Epithelial cell of esophagus (primary cell): ENCODE data around the gene TRAPPC1.

Experiments used
- DNase-seq: peaks from one replicate; pipeline ENCODE4 v3.0.0; 2010; ENCODE audit warnings: low read depth
- H3K4me3 ChIP-seq: 2 replicates; pipeline ENCODE4 v1.5.1; 2011; ENCODE audit warnings: mild to moderate bottlenecking, low read length, control low read depth
- TF ChIP-seq, protein P1 (sequence below): IDR thresholded peaks from 2 replicates; pipeline ENCODE4 v1.5.1; 2011; ENCODE audit warnings: low read depth, mild to moderate bottlenecking, low read length, control low read depth, inconsistent platforms; ENCODE audit not compliant: insufficient read depth; ENCODE audit errors: missing control alignments

Gene TRAPPC1, protein sequence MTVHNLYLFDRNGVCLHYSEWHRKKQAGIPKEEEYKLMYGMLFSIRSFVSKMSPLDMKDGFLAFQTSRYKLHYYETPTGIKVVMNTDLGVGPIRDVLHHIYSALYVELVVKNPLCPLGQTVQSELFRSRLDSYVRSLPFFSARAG

DNA sequence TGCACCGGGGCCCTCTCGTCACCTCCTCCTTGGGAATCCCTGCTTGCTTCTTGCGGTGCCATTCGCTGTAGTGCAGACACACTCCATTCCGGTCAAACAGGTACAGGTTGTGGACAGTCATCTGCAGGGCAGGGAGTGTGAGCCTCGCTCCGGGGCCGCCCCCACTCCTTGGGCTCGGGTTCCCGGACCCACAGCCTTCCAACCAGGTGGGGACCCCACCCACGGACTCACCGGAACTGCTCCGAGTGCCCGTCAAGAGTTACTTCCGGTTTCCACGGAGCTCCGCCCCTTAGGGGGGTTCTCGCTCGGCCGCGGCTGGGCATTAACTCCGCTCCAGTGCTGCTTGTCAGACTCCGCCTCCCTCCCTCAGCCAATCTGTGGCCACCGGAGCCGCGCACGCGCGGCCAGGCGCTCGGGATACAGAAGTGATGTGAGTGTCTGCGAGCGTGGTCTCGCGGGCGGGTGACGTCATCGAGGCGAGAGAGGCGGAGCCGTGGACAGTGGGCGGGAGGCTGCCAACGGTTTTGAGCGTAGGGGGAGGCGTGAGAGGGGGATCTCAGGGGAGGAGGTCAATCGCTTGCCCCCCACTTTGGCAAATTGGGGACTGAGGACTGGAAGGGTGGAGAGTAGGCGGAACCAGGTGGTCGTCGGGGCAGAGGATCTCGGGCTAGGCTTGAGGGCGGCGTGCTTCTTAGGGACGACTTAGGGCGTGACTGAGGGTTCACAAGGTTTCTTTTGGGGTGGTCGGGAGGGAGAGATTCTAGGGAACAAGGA is at the start of gene TRAPPC1, which contains the start of gene CNTROB:
TSS of gene TRAPPC1 (minus strand) at position 238 of the 774 bp plus-strand sequence. CDS start at position 121, 117 bp downstream.
TSS of gene CNTROB (plus strand) at position 498 of the 774 bp plus-strand sequence. CDS start 874 bp downstream, outside the sequence.
- DNase-seq, result peak; percentile 99
- TF ChIP-seq, protein P1, sequence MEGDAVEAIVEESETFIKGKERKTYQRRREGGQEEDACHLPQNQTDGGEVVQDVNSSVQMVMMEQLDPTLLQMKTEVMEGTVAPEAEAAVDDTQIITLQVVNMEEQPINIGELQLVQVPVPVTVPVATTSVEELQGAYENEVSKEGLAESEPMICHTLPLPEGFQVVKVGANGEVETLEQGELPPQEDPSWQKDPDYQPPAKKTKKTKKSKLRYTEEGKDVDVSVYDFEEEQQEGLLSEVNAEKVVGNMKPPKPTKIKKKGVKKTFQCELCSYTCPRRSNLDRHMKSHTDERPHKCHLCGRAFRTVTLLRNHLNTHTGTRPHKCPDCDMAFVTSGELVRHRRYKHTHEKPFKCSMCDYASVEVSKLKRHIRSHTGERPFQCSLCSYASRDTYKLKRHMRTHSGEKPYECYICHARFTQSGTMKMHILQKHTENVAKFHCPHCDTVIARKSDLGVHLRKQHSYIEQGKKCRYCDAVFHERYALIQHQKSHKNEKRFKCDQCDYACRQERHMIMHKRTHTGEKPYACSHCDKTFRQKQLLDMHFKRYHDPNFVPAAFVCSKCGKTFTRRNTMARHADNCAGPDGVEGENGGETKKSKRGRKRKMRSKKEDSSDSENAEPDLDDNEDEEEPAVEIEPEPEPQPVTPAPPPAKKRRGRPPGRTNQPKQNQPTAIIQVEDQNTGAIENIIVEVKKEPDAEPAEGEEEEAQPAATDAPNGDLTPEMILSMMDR, result no peak

DNA sequence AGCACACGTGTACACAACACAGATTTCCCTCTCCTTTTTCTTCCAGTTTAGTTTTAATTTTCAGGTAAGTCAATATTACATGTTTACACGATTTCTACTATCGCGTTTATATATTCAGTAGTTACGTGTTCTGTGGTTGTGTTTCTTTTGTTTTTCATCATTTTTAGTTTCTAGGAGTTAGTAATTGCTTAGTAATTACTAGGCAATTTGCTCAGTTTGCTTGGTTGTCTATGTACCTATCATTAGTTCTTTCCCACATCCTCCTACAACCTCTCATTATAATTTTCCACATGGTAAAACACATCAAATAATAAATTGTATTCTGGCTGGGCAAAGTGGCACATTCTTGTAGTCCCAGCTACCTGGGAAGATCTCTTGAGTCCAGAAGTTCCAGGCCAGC is 46.1 kb upstream of the TRAPPC1 start:
- TF ChIP-seq, protein P1, result no peak
- DNase-seq, result no peak
- H3K4me3 ChIP-seq, result no peak overlapping the region

More for the DNA sequence above, at the start of gene TRAPPC1, which contains the start of gene CNTROB:
- H3K4me3 ChIP-seq, result peak within 1 kb of the TSS; percentile 98

DNA sequence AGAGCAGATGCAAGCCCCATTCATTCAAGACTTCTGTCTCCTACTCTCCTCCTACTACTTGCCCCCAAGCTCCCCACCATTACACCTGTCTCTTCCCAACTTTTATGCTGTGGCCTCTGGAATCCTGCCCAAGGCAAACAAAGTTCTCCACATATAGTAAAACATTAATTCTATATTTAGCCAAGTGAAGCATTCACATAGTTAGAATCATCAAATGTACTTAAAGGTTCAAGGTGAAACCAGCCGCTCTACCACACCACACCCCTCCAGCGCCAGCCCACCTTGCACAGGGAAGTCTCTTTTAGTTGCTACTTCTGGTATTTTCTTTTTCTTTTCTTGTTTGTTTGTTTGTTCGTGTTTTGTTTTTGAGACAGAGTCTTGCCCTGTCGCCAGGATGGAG is 45.3 kb upstream of the TRAPPC1 start:
- H3K4me3 ChIP-seq, result no peak overlapping the region
- TF ChIP-seq, protein P1, result no peak
- no peak for DNase-seq

DNA sequence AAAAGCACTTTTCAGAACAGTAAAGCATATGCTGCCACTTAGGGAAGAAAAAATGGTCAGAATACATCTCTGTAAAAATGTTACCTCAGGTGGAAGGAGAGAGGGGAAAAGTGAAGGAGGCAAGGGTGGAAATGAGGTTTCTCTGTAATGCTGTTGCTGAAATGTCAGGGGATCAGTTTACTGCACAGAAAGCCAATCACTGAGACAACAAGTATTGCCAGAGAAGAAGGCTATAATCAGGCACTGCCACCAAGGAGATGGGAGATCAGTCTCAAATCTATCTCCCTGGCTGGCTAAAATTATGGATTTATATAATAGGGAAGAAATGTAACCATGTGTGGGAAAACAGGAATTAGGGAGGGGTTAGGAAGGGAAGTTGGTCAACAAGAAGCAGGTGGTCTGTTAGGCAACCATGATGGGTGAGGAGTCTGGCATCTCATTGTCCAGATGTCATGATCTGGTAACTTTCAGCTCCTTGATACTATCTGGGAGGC is 42.9 kb upstream of the TRAPPC1 start:
- TF ChIP-seq, protein P1, result no peak
- DNase-seq, result no peak
- no peak overlapping the region for H3K4me3 ChIP-seq

DNA sequence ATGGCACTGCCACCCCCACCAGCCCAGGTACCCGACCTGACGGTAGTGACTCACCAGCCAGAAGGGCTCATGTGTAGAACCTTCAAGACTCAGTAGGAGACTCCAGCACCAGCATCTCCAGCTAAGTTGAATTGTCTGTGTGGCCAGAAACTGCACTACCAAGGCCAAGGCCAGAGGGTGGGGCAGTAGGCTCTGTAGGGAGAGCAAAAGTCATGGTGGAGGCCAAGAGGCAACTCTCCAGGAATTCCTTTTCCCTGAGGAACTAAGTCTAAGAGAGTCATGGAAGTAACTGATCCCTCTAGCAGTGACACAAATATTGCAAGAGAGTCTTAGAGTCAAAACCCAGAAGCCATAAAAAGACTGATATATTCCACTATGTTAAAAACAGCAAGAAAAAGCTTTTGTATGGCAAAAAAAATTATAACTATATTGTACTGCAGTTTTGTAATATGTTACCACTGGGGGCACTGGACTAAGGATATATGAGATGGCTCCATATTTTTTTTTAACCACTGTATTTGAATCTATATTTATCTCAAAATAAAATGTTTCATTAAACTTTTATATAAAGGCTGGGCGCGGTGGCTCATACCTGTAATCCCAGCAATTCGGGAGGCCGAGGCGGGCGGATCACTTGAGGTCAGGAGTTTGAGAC is 40.5 kb upstream of the TRAPPC1 start:
- TF ChIP-seq, protein P1, result no peak
- DNase-seq, result no peak
- H3K4me3 ChIP-seq, result no peak overlapping the region

DNA sequence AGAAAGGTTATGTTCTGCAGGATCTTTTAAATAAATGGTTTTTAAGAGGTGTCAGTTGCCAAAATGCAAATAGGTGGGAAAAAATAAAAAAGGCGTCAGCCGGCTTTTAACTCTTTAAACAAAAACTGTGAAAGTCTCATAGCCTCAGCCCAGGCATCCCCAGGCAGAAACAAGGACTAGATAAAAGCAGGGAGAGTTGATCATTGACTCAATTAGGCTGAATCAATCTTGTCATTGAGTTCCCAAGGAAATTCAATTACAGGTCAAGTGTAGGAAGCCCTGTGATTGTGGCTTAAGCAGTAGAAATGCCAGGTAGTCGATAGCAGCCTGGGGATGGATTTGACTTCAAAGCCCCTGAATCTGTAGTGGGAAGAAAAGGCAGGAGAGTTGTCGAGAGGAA is 39.9 kb upstream of the TRAPPC1 start:
- DNase-seq, result no peak
- H3K4me3 ChIP-seq, result no peak overlapping the region
- TF ChIP-seq, protein P1, result no peak
